Naive thymus-derived CD8-positive, alpha-beta T cell (primary cell): ENCODE results near the gene CABLES1. TPM values are rescaled to one million over a fixed set of nuclear protein-coding genes. Genes with fewer than 3 reads are reported as not detected.
A peak's percentile ranks its signal among the peaks of the same experiment; 100 is the strongest.

Source experiments
- ATAC-seq, 2 donors: fragments of 150-1000 bp; cut with Tn5 transposase in 1 of 2; sonication (Bioruptor Pico), chemical (Tn5 transposase) in 1 of 2; 1 replicate in 1 of 2; 2 replicates in 1 of 2; pipeline ENCODE4 v1.10.0; 2021; ENCODE audit warnings: mild to moderate bottlenecking in 2 of 2, moderate library complexity in 2 of 2
- POLR2A ChIA-PET: fragments of 350-600 bp; sonication (Branson Sonifier 250); formaldehyde crosslinking; loops from one replicate; lab custom pipeline; 2021; ENCODE audit warnings: antibody characterized with exemption; lab: Charles Lee
- DNase-seq, 10 donors: peaks; one replicate each; pipeline versions ENCODE4 v3.0.0 to v3.0.0-alpha.2; 2020 to 2022
- H3K27ac Mint-ChIP-seq, 10 donors: one replicate each; pipeline ENCODE4 v1.8.0; 2020 to 2022; ENCODE audit warnings: mild to moderate bottlenecking in 10 of 10, mixed read lengths in 10 of 10, moderate library complexity in 4 of 10, inconsistent platforms in 1 of 10
- H3K27me3 Mint-ChIP-seq, 5 donors: one replicate each; pipeline ENCODE4 v1.8.0; 2021 to 2022; ENCODE audit warnings: mixed read lengths in 5 of 5
- H3K36me3 Mint-ChIP-seq, 3 donors: one replicate each; pipeline ENCODE4 v1.8.0; 2020 to 2022; ENCODE audit warnings: mixed read lengths in 3 of 3, mild to moderate bottlenecking in 2 of 3, inconsistent platforms in 1 of 3
- H3K4me1 Mint-ChIP-seq, 4 donors: one replicate each; pipeline ENCODE4 v1.8.0; 2021 to 2022; ENCODE audit warnings: mixed read lengths in 4 of 4
- H3K4me3 Mint-ChIP-seq, 10 donors: one replicate each; pipeline ENCODE4 v1.8.0; 2020 to 2022; ENCODE audit warnings: mild to moderate bottlenecking in 10 of 10, mixed read lengths in 10 of 10, moderate library complexity in 6 of 10, inconsistent platforms in 1 of 10
- H3K9me3 Mint-ChIP-seq, 9 donors: one replicate each; pipeline ENCODE4 v1.8.0; 2020 to 2022; ENCODE audit warnings: mixed read lengths in 9 of 9, mild to moderate bottlenecking in 3 of 9, inconsistent platforms in 1 of 9, moderate library complexity in 1 of 9
- polyA plus RNA-seq, 3 donors: library from polyadenylated mRNA; unstranded; fragments of 300-500 nt; fragmentation: Illumina TruSeq; gene quantifications; one replicate each; pipeline ENCODE4 v1.2.3, GENCODE V29; 2021
- total RNA-seq, 8 experiments: library from RNA in 2 of 8; stranded (reverse) in 2 of 8; gene quantifications; one replicate each; pipeline ENCODE4 v1.2.3 and lab custom pipeline; 2021 to 2026

The CABLES1 gene
- total and polyA plus RNA-seq, 5 experiments from 2014 or later: 0.82 to 0.99 TPM; not detected in 3

DNA sequence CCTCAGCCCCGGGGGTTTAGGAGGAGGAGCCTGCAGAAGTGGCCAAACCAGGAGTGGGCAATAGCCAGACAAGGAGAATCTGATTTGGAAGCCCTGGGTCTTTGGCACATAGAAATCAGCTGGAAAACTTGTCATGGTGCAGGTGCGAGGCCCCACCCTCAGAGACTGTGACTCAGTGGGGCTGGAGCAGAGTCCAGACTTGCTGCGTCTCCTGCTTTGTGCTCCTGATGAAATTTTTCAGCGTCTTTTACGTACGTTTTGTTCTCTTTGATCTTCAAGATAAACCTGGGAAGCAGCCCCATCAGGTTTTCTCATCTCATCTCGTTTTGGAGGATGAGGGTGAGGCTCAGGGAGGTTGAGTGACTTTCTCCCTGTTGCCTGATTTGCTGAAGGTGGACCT is 114.1 kb downstream of the CABLES1 start:
- Mint-ChIP-seq H3K27me3 (peaks cover 0 to 2% (median 0%) of the 10 kb centered on the region in 5 donors), H3K36me3 (no peaks in the 10 kb centered on the region), H3K27ac (peak overlapping the region in 1 of 10 donors; percentile 34), H3K9me3 (peaks cover 0 to 2% (median 0%) of the 10 kb centered on the region in 9 donors), H3K4me3 (no peak overlapping the region), H3K4me1 (no peaks in the 10 kb centered on the region)
- POLR2A ChIA-PET: no interaction called here
- ATAC-seq (no peak), DNase-seq (no peak)

DNA sequence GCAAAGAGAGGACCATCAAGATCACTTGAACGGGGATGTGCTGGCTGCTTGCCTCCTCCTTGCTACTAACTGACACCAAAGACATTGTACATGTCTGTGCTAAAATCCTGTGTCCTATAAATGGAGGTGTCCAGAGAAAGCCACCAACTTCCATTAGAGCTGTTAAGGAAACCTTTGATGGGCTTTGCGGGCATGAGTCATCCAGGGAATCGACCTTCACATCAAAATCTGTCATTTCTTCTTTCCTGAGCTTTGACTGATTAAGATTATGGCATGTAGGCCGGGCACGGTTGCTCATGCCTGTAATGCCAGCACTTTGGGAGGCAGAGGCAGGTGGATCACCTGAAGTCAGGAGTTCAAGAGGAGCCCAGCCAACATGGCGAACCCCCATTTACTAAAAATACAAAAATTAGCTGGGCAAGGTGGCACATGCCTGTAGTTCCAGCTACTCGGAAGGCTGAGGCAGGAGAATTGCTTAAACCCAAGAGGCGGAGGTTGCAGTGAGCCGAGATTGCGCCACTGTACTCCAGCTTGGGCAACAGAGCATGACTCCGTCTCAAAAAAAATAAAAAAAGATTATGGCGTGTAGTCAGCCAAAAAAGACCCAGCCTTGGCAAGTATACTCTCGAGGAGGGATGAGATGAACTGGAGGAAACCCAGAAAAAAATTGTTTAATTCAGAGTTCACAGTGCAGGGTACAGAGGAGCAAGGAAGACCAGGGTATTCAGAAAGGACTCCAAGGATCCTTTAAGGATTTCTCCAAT is 115.8 kb downstream of the CABLES1 start:
- Mint-ChIP-seq H3K27ac (no peak overlapping the region), H3K4me3 (no peak overlapping the region), H3K9me3 (peaks cover 0 to 2% (median 0%) of the 10 kb centered on the region in 9 donors), H3K36me3 (no peaks in the 10 kb centered on the region), H3K4me1 (no peaks in the 10 kb centered on the region), H3K27me3 (peaks cover 0 to 2% (median 0%) of the 10 kb centered on the region in 5 donors)
- no peak for DNase-seq
- POLR2A ChIA-PET: no interaction called here
- ATAC-seq: no peak

DNA sequence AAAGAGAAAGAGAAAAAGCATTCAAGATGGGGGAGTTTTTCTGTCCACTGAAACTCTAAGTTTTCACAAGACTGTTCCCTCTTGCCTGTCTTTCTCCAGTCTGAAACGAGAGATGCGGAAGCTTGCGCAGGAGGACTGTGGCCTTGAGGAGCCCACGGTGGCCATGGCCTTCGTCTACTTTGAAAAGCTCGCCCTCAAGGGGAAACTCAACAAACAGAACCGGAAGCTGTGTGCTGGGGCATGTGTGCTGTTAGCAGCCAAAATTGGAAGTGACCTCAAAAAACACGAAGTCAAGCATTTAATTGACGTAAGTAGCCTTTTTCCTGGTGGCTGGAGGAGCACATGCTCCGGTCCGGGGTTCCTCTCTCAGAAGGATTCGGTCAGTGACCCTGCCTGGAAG is 118.3 kb downstream of the CABLES1 start:
- H3K27me3 Mint-ChIP-seq: peaks cover 0 to 2% (median 0%) of the 10 kb centered on the region in 5 donors
- no peak for ATAC-seq
- peaks cover 2 to 9% (median 7%) of the 10 kb centered on the region in 4 donors for H3K4me1 Mint-ChIP-seq
- H3K4me3 Mint-ChIP-seq: no peak overlapping the region
- POLR2A ChIA-PET: no interaction called here
- peaks cover 0 to 2% (median 0%) of the 10 kb centered on the region in 9 donors for H3K9me3 Mint-ChIP-seq
- no peak for DNase-seq
- no peaks in the 10 kb centered on the region for H3K36me3 Mint-ChIP-seq
- no peak overlapping the region for H3K27ac Mint-ChIP-seq

DNA sequence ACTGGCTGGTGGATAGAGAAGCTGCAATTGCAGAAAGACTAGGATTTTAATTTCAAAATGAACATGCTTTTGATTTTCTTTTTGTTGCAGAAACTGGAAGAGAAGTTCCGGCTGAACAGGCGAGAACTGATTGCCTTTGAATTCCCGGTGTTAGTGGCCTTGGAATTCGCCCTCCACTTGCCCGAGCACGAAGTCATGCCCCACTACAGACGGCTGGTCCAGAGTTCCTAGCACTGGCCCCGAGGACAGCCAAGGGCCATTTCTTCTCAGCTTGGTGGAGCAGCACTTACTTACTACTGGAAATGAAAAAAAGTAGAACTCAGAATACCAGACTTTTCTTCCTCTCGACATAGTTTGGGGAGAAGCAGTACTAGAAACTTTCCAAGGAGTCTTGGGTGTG is 121.9 kb downstream of the CABLES1 start:
- peak overlapping the region in 1 of 10 donors; percentile 60 for H3K27ac Mint-ChIP-seq
- no peak overlapping the region for H3K4me3 Mint-ChIP-seq

DNA sequence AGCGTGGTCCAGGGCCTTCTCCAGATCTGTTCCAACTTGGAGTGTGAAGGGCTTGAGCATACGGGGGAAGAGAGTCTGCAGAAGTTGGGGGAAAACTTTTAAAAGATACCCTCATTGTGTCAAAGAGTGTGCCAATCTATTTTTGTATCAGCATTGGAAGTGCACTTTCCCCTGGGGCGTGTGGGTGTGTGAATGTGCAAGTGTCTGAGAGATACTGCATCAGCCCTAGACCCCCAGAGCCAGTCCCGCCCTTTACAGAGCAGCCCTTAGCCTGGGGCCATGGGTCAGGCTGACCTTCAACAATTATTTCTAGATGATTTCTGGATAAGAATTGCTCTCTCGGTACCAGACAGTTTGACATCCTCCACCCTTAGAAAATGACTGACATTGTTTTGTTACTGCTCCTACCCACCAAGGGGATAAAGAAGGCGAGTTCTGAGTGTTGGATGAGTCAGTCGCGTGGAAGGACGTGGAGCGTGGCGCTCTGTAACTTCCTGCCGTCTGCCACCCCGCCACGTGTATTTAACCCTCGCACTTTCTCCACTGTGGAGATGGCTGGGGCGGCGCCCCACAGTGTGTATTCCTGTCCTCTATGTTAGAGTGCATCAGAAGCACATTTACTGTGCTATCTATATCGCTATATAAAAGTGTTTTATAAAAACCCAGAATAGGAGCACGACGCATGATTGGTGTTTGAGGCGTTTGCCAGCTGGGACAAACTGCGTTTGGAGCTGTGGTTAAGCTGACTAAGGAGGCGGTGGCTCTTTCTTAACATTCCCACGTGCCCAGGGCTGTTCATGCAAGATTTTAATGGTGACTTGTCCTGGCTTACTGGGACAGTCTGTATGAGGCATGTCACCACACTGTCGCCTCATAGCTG is 122.6 kb downstream of the CABLES1 start:
- POLR2A ChIA-PET: no interaction called here
- Mint-ChIP-seq H3K4me1 (peaks cover 17 to 38% (median 34%) of the 10 kb centered on the region in 4 donors), H3K4me3 (peak overlapping the region in 4 of 10 donors; percentile 7 to 84 (median 18)), H3K27me3 (no peaks in the 10 kb centered on the region), H3K9me3 (no peaks in the 10 kb centered on the region), H3K27ac (peak overlapping the region in 6 of 10 donors; percentile 3 to 73 (median 42)), H3K36me3 (no peaks in the 10 kb centered on the region)
- DNase-seq: no peak
- no peak for ATAC-seq

More for the DNA sequence above, 121.9 kb downstream of the CABLES1 start:
- DNase-seq (no peak), ATAC-seq (no peak)
- Mint-ChIP-seq H3K27me3 (peaks cover 0 to under 1% (median 0%) of the 10 kb centered on the region in 5 donors), H3K4me1 (peaks cover 17 to 38% (median 34%) of the 10 kb centered on the region in 4 donors), H3K36me3 (no peaks in the 10 kb centered on the region), H3K9me3 (no peaks in the 10 kb centered on the region)
- POLR2A ChIA-PET: no interaction called here

DNA sequence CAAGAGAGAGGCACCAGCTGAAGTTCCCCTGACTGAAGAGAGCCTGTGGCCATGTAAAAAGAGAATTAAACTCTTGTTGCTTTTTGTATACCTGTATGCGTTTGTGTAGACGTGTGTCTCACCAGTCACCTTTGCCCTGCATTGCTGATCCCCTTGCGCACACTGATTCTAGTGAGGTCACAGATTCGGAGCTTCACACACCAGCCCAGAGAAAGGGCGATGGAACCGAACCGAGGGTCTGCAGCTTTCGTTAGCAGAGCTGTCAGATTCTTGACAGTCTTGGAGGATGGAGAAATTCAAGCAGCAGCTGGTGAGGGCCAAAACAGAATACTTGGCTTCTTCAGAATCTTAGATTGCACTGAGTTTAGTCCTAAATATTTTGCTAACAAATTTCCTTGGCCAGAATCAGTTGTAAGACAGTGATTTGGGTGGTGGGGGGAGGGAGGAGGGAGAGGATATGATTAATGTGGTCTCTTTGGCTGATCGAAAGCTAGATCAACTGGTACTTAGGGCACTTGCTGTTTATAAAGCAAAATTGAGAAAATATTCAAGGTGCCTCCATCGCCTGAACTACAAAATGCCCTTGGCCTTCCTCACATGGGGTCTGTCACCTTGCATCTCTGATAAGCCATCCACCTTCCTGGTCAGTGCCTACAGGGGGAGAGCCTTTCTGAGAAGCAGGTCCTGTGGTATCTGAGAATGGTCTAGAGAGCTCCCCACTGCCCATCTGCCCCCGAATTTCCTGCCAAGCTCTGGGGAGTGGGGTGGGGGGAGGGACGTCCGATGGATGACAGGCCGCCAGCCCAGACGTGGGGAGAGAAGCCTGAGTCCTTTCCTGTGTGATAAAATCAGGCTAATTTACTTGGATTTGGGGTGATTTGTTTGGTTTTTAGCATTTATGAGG is 123.5 kb downstream of the CABLES1 start:
- no peaks in the 10 kb centered on the region for H3K9me3 Mint-ChIP-seq
- H3K27me3 Mint-ChIP-seq: no peaks in the 10 kb centered on the region
- H3K4me1 Mint-ChIP-seq: peaks cover 17 to 38% (median 34%) of the 10 kb centered on the region in 4 donors
- ATAC-seq (no peak), DNase-seq (no peak)
- H3K36me3 Mint-ChIP-seq: no peaks in the 10 kb centered on the region
- POLR2A ChIA-PET: interaction anchor here (0.6 kb wide), 1 partner anchor 33 kb away, joined by 4 read pairs; no protein-coding TSS in a partner anchor
- peak overlapping the region; percentile 59 to 87 (median 75) for H3K4me3 Mint-ChIP-seq
- peak overlapping the region in 9 of 10 donors; percentile 3 to 85 (median 53) for H3K27ac Mint-ChIP-seq

DNA sequence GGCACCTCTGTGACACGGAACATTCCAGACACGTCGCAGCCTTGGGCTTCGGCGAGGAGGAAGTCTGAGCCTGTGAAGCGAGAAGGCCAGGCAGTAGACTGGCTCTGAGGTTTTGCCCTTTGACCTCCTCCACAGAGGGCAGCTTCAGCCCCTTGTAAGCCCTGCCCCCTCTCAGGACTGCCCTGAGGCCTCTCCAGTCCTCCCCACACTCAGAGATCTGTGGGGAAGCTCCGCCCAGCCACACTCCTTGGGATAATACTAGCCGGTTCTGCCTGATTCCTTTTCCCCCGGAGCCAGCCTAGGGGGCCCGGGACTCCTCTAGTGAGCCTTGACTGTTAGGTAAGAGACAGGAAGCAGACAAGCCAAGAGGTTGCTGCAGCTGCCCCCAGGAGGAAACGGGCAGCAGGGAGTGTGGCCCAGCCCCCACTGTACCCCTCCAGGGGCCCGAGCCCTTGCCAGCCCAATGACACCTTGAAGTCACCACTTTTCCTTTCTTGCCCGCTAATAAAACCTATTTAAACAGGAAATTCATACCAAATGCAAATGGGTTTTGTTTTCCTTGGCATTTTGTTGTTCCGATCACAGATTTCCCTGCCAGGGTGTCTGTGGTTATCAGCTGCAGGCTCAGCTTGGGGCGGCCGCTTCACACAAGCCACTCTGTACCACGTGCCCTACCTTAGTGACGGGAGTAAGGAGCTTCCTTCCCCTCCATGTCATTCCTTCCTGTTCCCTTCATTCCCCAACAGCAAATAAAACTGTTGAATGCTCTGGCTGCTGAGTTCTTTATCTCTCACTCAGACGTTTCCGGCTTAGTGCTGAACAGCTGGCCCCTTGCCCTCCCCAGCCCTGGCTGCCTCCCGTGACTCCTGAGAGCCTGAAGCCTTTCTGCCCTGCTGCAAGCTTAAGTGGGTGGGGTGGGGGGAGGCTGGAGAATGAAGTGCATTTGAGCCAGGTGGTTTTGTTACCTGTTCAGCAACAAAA is 124.7 kb downstream of the CABLES1 start:
- peak in 6 of 10 donors; percentile 14 to 27 (median 22) for DNase-seq

DNA sequence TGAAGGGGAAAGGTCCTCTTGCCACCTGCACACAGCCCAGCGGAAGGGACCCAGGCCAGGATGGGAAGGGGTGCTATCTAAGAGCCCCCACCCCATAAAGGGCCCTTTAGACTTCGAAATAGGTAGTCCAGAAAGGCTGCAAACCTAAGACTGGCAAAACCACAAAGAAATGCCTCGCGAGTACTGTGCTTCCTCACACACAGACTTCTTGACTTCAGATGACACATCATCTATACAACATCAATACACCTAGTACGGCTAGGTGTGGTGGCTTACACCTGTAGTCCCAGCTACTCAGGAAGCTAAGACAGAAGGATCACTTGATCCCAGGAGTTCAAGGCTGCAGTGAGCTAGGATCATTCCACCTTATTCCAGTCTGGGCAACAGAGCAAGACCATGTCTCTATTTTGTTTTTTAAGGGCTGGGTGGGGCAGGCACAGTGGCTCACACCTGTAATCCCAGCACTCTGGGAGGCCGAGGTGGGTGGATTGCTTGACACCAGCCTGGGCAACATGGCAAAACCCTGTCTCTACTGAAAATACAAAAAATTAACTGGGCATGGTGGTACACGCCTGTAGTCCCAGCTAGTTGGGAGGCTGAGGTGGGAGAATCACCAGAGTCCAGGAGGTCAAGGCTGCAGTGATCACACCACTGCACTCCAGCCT is 125.8 kb downstream of the CABLES1 start:
- Mint-ChIP-seq H3K4me1 (peaks cover 17 to 38% (median 34%) of the 10 kb centered on the region in 4 donors), H3K36me3 (no peaks in the 10 kb centered on the region), H3K4me3 (peak overlapping the region in 6 of 10 donors; percentile 24 to 86 (median 75)), H3K27ac (peak overlapping the region in 7 of 10 donors; percentile 41 to 85 (median 82)), H3K9me3 (no peaks in the 10 kb centered on the region), H3K27me3 (no peaks in the 10 kb centered on the region)
- DNase-seq (no peak), ATAC-seq (peak in 1 of 2 donors; percentile 42)
- POLR2A ChIA-PET: interaction anchor here (0.6 kb wide), 1 partner anchor 12 kb away, joined by 3 read pairs; no protein-coding TSS in a partner anchor

More for the DNA sequence above, 124.7 kb downstream of the CABLES1 start:
- peaks cover 17 to 38% (median 34%) of the 10 kb centered on the region in 4 donors for H3K4me1 Mint-ChIP-seq
- peak overlapping the region; percentile 71 to 87 (median 78) for H3K4me3 Mint-ChIP-seq
- H3K27ac Mint-ChIP-seq: peak overlapping the region; percentile 41 to 88 (median 80)
- POLR2A ChIA-PET: no interaction called here
- no peaks in the 10 kb centered on the region for H3K36me3 Mint-ChIP-seq
- H3K27me3 Mint-ChIP-seq: no peaks in the 10 kb centered on the region
- peak; percentile 74 for ATAC-seq
- no peaks in the 10 kb centered on the region for H3K9me3 Mint-ChIP-seq

DNA sequence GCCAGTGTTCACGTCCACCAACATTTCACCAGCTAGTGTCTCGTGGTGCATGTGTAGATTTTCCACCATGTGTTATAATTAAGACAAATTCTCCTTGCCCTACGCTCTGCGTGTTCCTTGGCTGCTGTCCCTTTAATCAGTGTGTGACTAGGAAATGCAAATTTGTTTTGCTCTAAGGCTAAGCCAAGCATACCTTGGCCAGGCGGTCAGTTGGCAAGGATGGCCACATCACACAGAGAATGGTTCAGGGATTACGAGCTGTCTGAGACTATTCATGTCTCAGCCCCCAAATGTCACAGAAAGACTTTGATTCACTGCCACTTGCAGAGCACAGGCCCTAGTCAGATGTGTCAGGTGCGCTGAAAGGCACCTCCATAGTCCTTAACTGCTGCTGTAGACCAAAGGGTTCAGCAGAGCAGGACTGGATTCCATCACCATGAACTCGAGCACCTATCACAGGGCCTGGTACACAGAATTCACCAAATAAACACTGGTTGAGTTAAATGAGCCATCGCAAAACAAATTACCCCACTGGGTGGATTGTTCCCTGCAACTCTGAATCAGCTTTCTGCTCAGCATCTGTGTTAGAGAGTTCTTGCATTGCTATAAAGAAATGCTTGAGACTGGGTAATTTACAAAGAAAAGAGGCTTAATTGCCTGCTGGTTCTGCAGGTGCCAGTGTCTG is 128.4 kb downstream of the CABLES1 start:
- peaks cover 0 to 14% (median 7%) of the 10 kb centered on the region in 9 donors for H3K9me3 Mint-ChIP-seq
- H3K4me1 Mint-ChIP-seq: peaks cover 24 to 50% (median 42%) of the 10 kb centered on the region in 4 donors
- peak in 1 of 10 donors; percentile 4 for DNase-seq
- ATAC-seq: no peak
- no peaks in the 10 kb centered on the region for H3K27me3 Mint-ChIP-seq
- H3K4me3 Mint-ChIP-seq: no peak overlapping the region
- H3K36me3 Mint-ChIP-seq: peaks cover 0 to 8% (median 3%) of the 10 kb centered on the region in 3 donors
- H3K27ac Mint-ChIP-seq: no peak overlapping the region
- POLR2A ChIA-PET: interaction anchor here (0.5 kb wide), 1 partner anchor 194 kb away, joined by 8 read pairs; no protein-coding TSS in a partner anchor
